HepG2 (cell line): ENCODE results near the gene FDPS. TPM values are rescaled to one million over a fixed set of nuclear protein-coding genes. Genes with fewer than 3 reads are reported as not detected.
A peak's percentile ranks its signal among the peaks of the same experiment; 100 is the strongest.

Experiments
- CEBPB ChIP-seq: IDR thresholded peaks from 2 replicates; pipeline ENCODE4 v1.6.1; 2011; ENCODE audit warnings: low read depth, low read length, improper control_type of control experiment, borderline replicate concordance
- ESRRA ChIP-seq: sonication (generic); formaldehyde crosslinking; IDR thresholded peaks from 2 replicates; pipeline ENCODE4 v1.5.1; 2020; ENCODE audit warnings: mild to moderate bottlenecking, low read depth, missing genetic modification reagents
- FOXA3 ChIP-seq: IDR thresholded peaks from 2 replicates; pipeline ENCODE4 v1.6.1; 2016; ENCODE audit warnings: missing genetic modification reagents, missing compliant biosample characterization
- GATAD2A ChIP-seq: IDR thresholded peaks from 2 replicates; pipeline ENCODE4 v1.6.1; 2016
- GRHL1 ChIP-seq: sonication (generic); formaldehyde crosslinking; conservative IDR thresholded peaks from 2 replicates; pipeline ENCODE4 v1.8.0; 2022; ENCODE audit warnings: missing genetic modification reagents
- GZF1 ChIP-seq: sonication (generic); formaldehyde crosslinking; IDR thresholded peaks from 2 replicates; pipeline ENCODE4 v1.5.1; 2020; ENCODE audit warnings: mild to moderate bottlenecking, missing genetic modification reagents
- HDAC1 ChIP-seq: sonication (generic); formaldehyde crosslinking; IDR thresholded peaks from 2 replicates; pipeline ENCODE4 v1.5.1; 2020; ENCODE audit warnings: mild to moderate bottlenecking, missing genetic modification reagents
- HMG20A ChIP-seq: IDR thresholded peaks from 2 replicates; pipeline ENCODE4 v1.6.1; 2016; ENCODE audit warnings: borderline replicate concordance
- JDP2 ChIP-seq: sonication (generic); formaldehyde crosslinking; IDR thresholded peaks from 2 replicates; pipeline ENCODE4 v1.8.1; 2022; ENCODE audit warnings: missing genetic modification reagents, borderline replicate concordance
- KDM1A ChIP-seq: IDR thresholded peaks from 2 replicates; pipeline ENCODE4 v1.6.1; 2016; ENCODE audit warnings: missing compliant biosample characterization
- NCOA5 ChIP-seq: sonication (generic); formaldehyde crosslinking; IDR thresholded peaks from 2 replicates; pipeline ENCODE4 v1.4.0; 2020; ENCODE audit warnings: missing genetic modification reagents
- ONECUT2 ChIP-seq: sonication (generic); formaldehyde crosslinking; IDR thresholded peaks from 2 replicates; pipeline ENCODE4 v1.4.0; 2020; ENCODE audit warnings: missing genetic modification reagents
- RAD21 ChIP-seq: fragments of 450-650 bp; formaldehyde crosslinking; IDR thresholded peaks from 2 replicates; pipeline ENCODE4 v1.5.0; 2020; ENCODE audit warnings: mild to moderate bottlenecking
- RARA ChIP-seq: IDR thresholded peaks from 2 replicates; pipeline ENCODE4 v1.6.1; 2016; ENCODE audit warnings: missing genetic modification reagents, missing compliant biosample characterization
- RXRB ChIP-seq: IDR thresholded peaks from 2 replicates; pipeline ENCODE4 v1.6.1; 2016; ENCODE audit warnings: borderline replicate concordance, missing genetic modification reagents, missing compliant biosample characterization
- SOX6 ChIP-seq, 2 experiments: fragments of 450-650 bp in 1 of 2; sonication (generic) in 1 of 2; formaldehyde crosslinking in 1 of 2; IDR thresholded peaks; 2 replicates each; pipeline versions ENCODE4 v1.4.0 to v1.6.1; 2017 to 2020; ENCODE audit warnings: antibody characterized with exemption in 1 of 2, mild to moderate bottlenecking in 1 of 2, missing genetic modification reagents in 1 of 2
- SRF ChIP-seq: IDR thresholded peaks from 2 replicates; pipeline ENCODE4 v1.6.1; 2011; ENCODE audit warnings: mild to moderate bottlenecking, low read depth, low read length, moderate library complexity
- SRSF4 ChIP-seq: fragments of 200-400 bp; formaldehyde crosslinking; IDR thresholded peaks from one replicate; pipeline ENCODE4 v1.6.1; 2018; ENCODE audit warnings: mild to moderate bottlenecking, low read depth, low read length, moderate library complexity; ENCODE audit not compliant: poor library complexity, severe bottlenecking
- STAG1 ChIP-seq: sonication (generic); formaldehyde crosslinking; IDR thresholded peaks from 2 replicates; pipeline ENCODE4 v1.4.0; 2020; ENCODE audit warnings: missing genetic modification reagents
- TARDBP ChIP-seq: sonication (generic); formaldehyde crosslinking; IDR thresholded peaks from 2 replicates; pipeline ENCODE4 v1.8.0; 2022; ENCODE audit warnings: mild to moderate bottlenecking, missing genetic modification reagents
- THAP11 ChIP-seq: IDR thresholded peaks from 2 replicates; pipeline ENCODE4 v1.6.1; 2016; ENCODE audit warnings: missing biosample characterization, missing genetic modification reagents
- ZBTB7B ChIP-seq: sonication (generic); formaldehyde crosslinking; IDR thresholded peaks from 2 replicates; pipeline ENCODE4 v1.4.0; 2020; ENCODE audit warnings: missing genetic modification reagents
- ZBTB8A ChIP-seq: sonication (generic); formaldehyde crosslinking; IDR thresholded peaks from 2 replicates; pipeline ENCODE4 v1.4.0; 2020; ENCODE audit warnings: mild to moderate bottlenecking, low read depth, missing genetic modification reagents, borderline replicate concordance
- ZMAT3 ChIP-seq: sonication (generic); formaldehyde crosslinking; conservative IDR thresholded peaks from 2 replicates; pipeline ENCODE4 v1.7.0; 2021; ENCODE audit warnings: missing genetic modification reagents
- ZNF121 ChIP-seq: sonication (generic); formaldehyde crosslinking; IDR thresholded peaks from 2 replicates; pipeline ENCODE4 v1.5.0; 2020; ENCODE audit warnings: mild to moderate bottlenecking, missing genetic modification reagents
- ZNF44 ChIP-seq: sonication (generic); formaldehyde crosslinking; IDR thresholded peaks from 2 replicates; pipeline ENCODE4 v1.5.1; 2020; ENCODE audit warnings: mild to moderate bottlenecking, missing genetic modification reagents
- ZNF547 ChIP-seq: sonication (generic); formaldehyde crosslinking; IDR thresholded peaks from 2 replicates; pipeline ENCODE4 v1.5.1; 2020; ENCODE audit warnings: mild to moderate bottlenecking, missing genetic modification reagents
- ZSCAN31 ChIP-seq: sonication (generic); formaldehyde crosslinking; IDR thresholded peaks from 2 replicates; pipeline ENCODE4 v1.5.0; 2020; ENCODE audit warnings: low read depth, mild to moderate bottlenecking, missing genetic modification reagents
- polyA plus RNA-seq, 8 experiments: library from polyadenylated mRNA; depleted of rRNA in 3 of 8; stranded (reverse) in 7 of 8; unstranded in 1 of 8; fragments of >200 nt; fragmentation: Illumina TruSeq in 4 of 8; extraction: Trizol in 4 of 8; gene quantifications; 2 replicates each; pipeline versions ENCODE4 v1.2.1 to v1.2.3, GENCODE V29; 2011 to 2016; ENCODE audit warnings: low read depth in 4 of 8, missing spikeins in 1 of 8, mixed read lengths in 1 of 8; ENCODE audit not compliant: insufficient read depth in 1 of 8
- total RNA-seq, 5 experiments: library from RNA; depleted of rRNA; stranded (reverse); fragments of >200 nt; fragmentation: Illumina TruSeq; extraction: Trizol; gene quantifications; 2 replicates each; pipeline ENCODE4 v1.2.3, GENCODE V29; 2016; ENCODE audit warnings: low read depth in 1 of 5
- TF ChIP-seq, protein P1 (sequence below): IDR thresholded peaks from 2 replicates; pipeline ENCODE4 v1.6.1; 2012; ENCODE audit warnings: inconsistent platforms
- TF ChIP-seq, protein P2 (sequence below), 2 experiments: sonication (generic) in 1 of 2; formaldehyde crosslinking in 1 of 2; IDR thresholded peaks; 2 replicates each; pipeline versions ENCODE4 v1.4.0 to v1.6.1; 2018 to 2020; ENCODE audit warnings: missing genetic modification reagents in 2 of 2, borderline replicate concordance in 1 of 2, low read depth in 1 of 2, mild to moderate bottlenecking in 1 of 2, missing biosample characterization in 1 of 2

The FDPS gene
- total and polyA plus RNA-seq, 2 of the 13 experiments (the other 11 are each of a cell fraction or from before 2014, with no cell fraction given): 264 to 519 TPM

- TF ChIP-seq SOX6 (IDR thresholded peaks at IDR 0.05) (no peak), SOX6 (CRISPR knock-in tag; IDR thresholded peaks at IDR 0.05) (peak; percentile 61), RARA (CRISPR knock-in tag) (no peak), NCOA5 (CRISPR knock-in tag) (no peak), RAD21 (CRISPR knock-in tag) (peak; percentile 71), GRHL1 (no peak), TARDBP (CRISPR knock-in tag) (peak; percentile 35; the same call in 1 of the 2 replicates), KDM1A (CRISPR knock-in tag) (no peak), SRSF4 (no peak), HMG20A (CRISPR knock-in tag) (no peak), ZMAT3 (CRISPR knock-in tag) (0 out of 2 replicates have a peak, but pooled peaks have one; percentile 65), ZBTB7B (CRISPR knock-in tag) (0 out of 2 replicates have a peak, but pooled peaks have one; percentile 30), FOXA3 (CRISPR knock-in tag) (0 out of 2 replicates have a peak, but pooled peaks have one; percentile 35), GZF1 (CRISPR knock-in tag) (no peak), RXRB (CRISPR knock-in tag) (peak; percentile 28; the same call in 1 of the 2 replicates), ZNF547 (CRISPR knock-in tag) (no peak), SRF (no peak), ESRRA (CRISPR knock-in tag) (peak; percentile 54; the same call in 1 of the 2 replicates), GATAD2A (CRISPR knock-in tag) (peak; percentile 54), HDAC1 (no peak), ONECUT2 (CRISPR knock-in tag) (peak; percentile 55; the same call in 1 of the 2 replicates), JDP2 (CRISPR knock-in tag) (no peak), CEBPB (peak; percentile 60; the same call in 1 of the 2 replicates), ZSCAN31 (CRISPR knock-in tag) (peak; percentile 6; the same call in 1 of the 2 replicates), THAP11 (CRISPR knock-in tag) (peak; percentile 79), ZBTB8A (no peak), ZNF44 (CRISPR knock-in tag) (no peak), ZNF121 (CRISPR knock-in tag) (no peak), STAG1 (CRISPR knock-in tag) (peak; percentile 85)
- TF ChIP-seq, protein P1, sequence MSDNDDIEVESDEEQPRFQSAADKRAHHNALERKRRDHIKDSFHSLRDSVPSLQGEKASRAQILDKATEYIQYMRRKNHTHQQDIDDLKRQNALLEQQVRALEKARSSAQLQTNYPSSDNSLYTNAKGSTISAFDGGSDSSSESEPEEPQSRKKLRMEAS: peak; percentile 58; the same call in 1 of the 2 replicates
- TF ChIP-seq, protein P2, sequence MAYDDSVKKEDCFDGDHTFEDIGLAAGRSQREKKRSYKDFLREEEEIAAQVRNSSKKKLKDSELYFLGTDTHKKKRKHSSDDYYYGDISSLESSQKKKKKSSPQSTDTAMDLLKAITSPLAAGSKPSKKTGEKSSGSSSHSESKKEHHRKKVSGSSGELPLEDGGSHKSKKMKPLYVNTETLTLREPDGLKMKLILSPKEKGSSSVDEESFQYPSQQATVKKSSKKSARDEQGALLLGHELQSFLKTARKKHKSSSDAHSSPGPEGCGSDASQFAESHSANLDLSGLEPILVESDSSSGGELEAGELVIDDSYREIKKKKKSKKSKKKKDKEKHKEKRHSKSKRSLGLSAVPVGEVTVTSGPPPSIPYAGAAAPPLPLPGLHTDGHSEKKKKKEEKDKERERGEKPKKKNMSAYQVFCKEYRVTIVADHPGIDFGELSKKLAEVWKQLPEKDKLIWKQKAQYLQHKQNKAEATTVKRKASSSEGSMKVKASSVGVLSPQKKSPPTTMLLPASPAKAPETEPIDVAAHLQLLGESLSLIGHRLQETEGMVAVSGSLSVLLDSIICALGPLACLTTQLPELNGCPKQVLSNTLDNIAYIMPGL (CRISPR knock-in tag; IDR thresholded peaks at IDR 0.05; ENCODE audit: borderline replicate concordance in 1 of 2, low read depth in 1 of 2): peak; percentile 14 to 61; a peak in 2 of 4 replicates
These were observed 1.4 kb upstream of the FDPS start (continued) for GRCh38 chr1:155307247-155307740.
